SK-N-SH (cell line): Measurements from ENCODE around the gene RCOR1. TPM values are rescaled to one million over a fixed set of nuclear protein-coding genes. Genes with fewer than 3 reads are reported as not detected.

Experiments used
- CTCF ChIA-PET: fragments of 300-600, 350-600 bp; formaldehyde crosslinking; extraction: SDS; loops from one replicate; lab custom pipeline; 2021; lab: Yijun Ruan, JAX
- POLR2A ChIA-PET: fragments of 350-600 bp; sonication (Branson Sonifier 250); formaldehyde crosslinking; extraction: SDS; loops from one replicate; lab custom pipeline; 2020; ENCODE audit warnings: antibody characterized with exemption, inconsistent platforms; lab: Yijun Ruan, JAX
- DNase-seq: peaks from one replicate; pipeline ENCODE4 v3.0.0; 2012
- H2AFZ ChIP-seq: fragments of 200-600 bp; sonication (generic); 2 replicates; pipeline ENCODE4 v1.8.1; 2016; ENCODE audit warnings: antibody characterized with exemption, mild to moderate bottlenecking, low read depth
- H3F3A ChIP-seq: fragments of 200-600 bp; sonication (generic); replicated peaks from 2 replicates; pipeline ENCODE3; 2016; ENCODE audit warnings: antibody characterized with exemption, mild to moderate bottlenecking; ENCODE audit not compliant: insufficient read depth
- H3K27ac ChIP-seq, 2 experiments: fragments of 200-500 bp in 1 of 2; fragments of 200-600 bp in 1 of 2; sonication (Bioruptor generic) in 1 of 2; sonication (generic), shearing (Covaris generic) in 1 of 2; 2 replicates each; pipeline versions ENCODE4 v1.5.1 to v1.6.1; 2014 to 2016; ENCODE audit warnings: low read depth in 2 of 2, inconsistent platforms in 1 of 2, low read length in 1 of 2, mild to moderate bottlenecking in 1 of 2, mixed read lengths in 1 of 2
- H3K27me3 ChIP-seq: fragments of 200-600 bp; sonication (generic), shearing (Covaris generic); 2 replicates; pipeline ENCODE4 v1.6.1; 2016; ENCODE audit warnings: mixed run types; ENCODE audit not compliant: insufficient read depth
- H3K36me3 ChIP-seq, 2 experiments: fragments of 200-500 bp in 1 of 2; fragments of 200-600 bp in 1 of 2; sonication (Bioruptor generic) in 1 of 2; sonication (generic) in 1 of 2; replicated peaks in 1 of 2; 2 replicates each; pipeline versions ENCODE3 to v1.5.1; 2014 to 2016; ENCODE audit warnings: low read length in 1 of 2, mild to moderate bottlenecking in 1 of 2; ENCODE audit not compliant: insufficient read depth in 2 of 2, control insufficient read depth in 1 of 2
- H3K4me1 ChIP-seq, 2 experiments: fragments of 200-500 bp in 1 of 2; fragments of 200-600 bp in 1 of 2; sonication (Bioruptor generic) in 1 of 2; sonication (generic), shearing (Covaris generic) in 1 of 2; 2 replicates each; pipeline versions ENCODE4 v1.5.1 to v1.6.1; 2014 to 2016; ENCODE audit warnings: low read depth in 1 of 2, low read length in 1 of 2, mixed run types in 1 of 2; ENCODE audit not compliant: insufficient read depth in 2 of 2, control insufficient read depth in 1 of 2
- H3K4me2 ChIP-seq: fragments of 200-600 bp; sonication (generic), shearing (Covaris generic); 2 replicates; pipeline ENCODE4 v1.6.1; 2017; ENCODE audit warnings: mixed run types
- H3K4me3 ChIP-seq, 2 experiments: fragments of 200-500 bp in 1 of 2; fragments of 200-600 bp in 1 of 2; sonication (Bioruptor generic) in 1 of 2; sonication (generic), shearing (Covaris generic) in 1 of 2; 2 replicates each; pipeline versions ENCODE4 v1.5.1 to v1.8.1; 2014 to 2016; ENCODE audit warnings: low read depth in 2 of 2, inconsistent platforms in 1 of 2, low read length in 1 of 2, mild to moderate bottlenecking in 1 of 2, mixed read lengths in 1 of 2, moderate library complexity in 1 of 2
- H3K79me2 ChIP-seq: fragments of 200-600 bp; sonication (generic); 2 replicates; pipeline ENCODE4 v1.8.1; 2017; ENCODE audit warnings: mild to moderate bottlenecking; ENCODE audit not compliant: insufficient read depth
- H3K9ac ChIP-seq: fragments of 200-600 bp; sonication (generic); 2 replicates; pipeline ENCODE4 v1.6.1; 2017; ENCODE audit warnings: mixed run types
- H3K9me2 ChIP-seq: fragments of 200-600 bp; sonication (generic); 2 replicates; pipeline ENCODE4 v1.6.1; 2017; ENCODE audit warnings: mixed run types
- H3K9me3 ChIP-seq: fragments of 200-600 bp; sonication (generic); 2 replicates; pipeline ENCODE4 v1.6.1; 2017; ENCODE audit warnings: mixed run types, mild to moderate bottlenecking, moderate library complexity
- H4K20me1 ChIP-seq: fragments of 200-600 bp; sonication (generic); 2 replicates; pipeline ENCODE4 v1.6.1; 2017; ENCODE audit warnings: mild to moderate bottlenecking, mixed run types; ENCODE audit not compliant: insufficient read depth
- CHD2 ChIP-seq: fragments of 150-350 bp; IDR thresholded peaks from 2 replicates; pipeline ENCODE4 v1.6.1; 2018; ENCODE audit warnings: low read length; ENCODE audit not compliant: partially characterized antibody
- CTCF ChIP-seq: fragments of 200-600 bp; sonication (generic); IDR thresholded peaks from 2 replicates; pipeline ENCODE4 v1.6.1; 2017; ENCODE audit warnings: antibody characterized with exemption, mild to moderate bottlenecking, moderate library complexity
- ELF1 ChIP-seq: IDR thresholded peaks from 2 replicates; pipeline ENCODE4 v1.4.0; 2012
- FOSL2 ChIP-seq: IDR thresholded peaks from 2 replicates; pipeline ENCODE4 v1.4.0; 2012; ENCODE audit warnings: low read depth, mild to moderate bottlenecking, moderate library complexity, borderline replicate concordance
- GABPA ChIP-seq: IDR thresholded peaks from 2 replicates; pipeline ENCODE4 v1.4.0; 2012; ENCODE audit warnings: low read depth, mild to moderate bottlenecking
- GATA2 ChIP-seq: sonication (generic); formaldehyde crosslinking; IDR thresholded peaks from 2 replicates; pipeline ENCODE4 v1.5.0; 2020; ENCODE audit warnings: mild to moderate bottlenecking, missing genetic modification reagents
- MAX ChIP-seq: IDR thresholded peaks from 2 replicates; pipeline ENCODE4 v1.4.0; 2012; ENCODE audit warnings: low read depth
- POLR2AphosphoS5 ChIP-seq: IDR thresholded peaks from 2 replicates; pipeline ENCODE4 v1.6.1; 2012; ENCODE audit warnings: low read depth, low read length
- RCOR1 ChIP-seq: fragments of 150-350 bp; IDR thresholded peaks from 2 replicates; pipeline ENCODE4 v1.6.1; 2017; ENCODE audit warnings: antibody characterized with exemption, low read length
- RXRA ChIP-seq: IDR thresholded peaks from 2 replicates; pipeline ENCODE4 v1.4.0; 2012; ENCODE audit warnings: low read depth, mild to moderate bottlenecking, borderline replicate concordance
- SIN3A ChIP-seq: IDR thresholded peaks from 2 replicates; pipeline ENCODE4 v1.6.1; 2012; ENCODE audit warnings: low read depth, mild to moderate bottlenecking, low read length, moderate library complexity, borderline replicate concordance
- USF2 ChIP-seq: fragments of 150-350 bp; IDR thresholded peaks from 2 replicates; pipeline ENCODE4 v1.6.1; 2017; ENCODE audit warnings: antibody characterized with exemption, low read length, low read depth, borderline replicate concordance
- ZBTB33 ChIP-seq: IDR thresholded peaks from 2 replicates; pipeline ENCODE4 v1.4.0; 2012; ENCODE audit warnings: low read depth, borderline replicate concordance
- WGBS: methylation state at CpG from one replicate; pipeline ENCODE4 v1.1.6; 2017; ENCODE audit warnings: low lambda C conversion rate; 5-methylcytosine and 5-hydroxymethylcytosine counted together
- polyA plus RNA-seq, 3 experiments: library from polyadenylated mRNA; depleted of rRNA; stranded (reverse); fragments of >200 nt; gene quantifications; 2 replicates each; pipeline ENCODE4 v1.2.3, GENCODE V29; 2012

RCOR1 gene
- polyA plus RNA-seq, 1 of the 3 experiments (the other 2 are of a cell fraction): 8.5 TPM

GRCh38 chr14:102732924-102733323 is 140.5 kb downstream of the RCOR1 start (continued):
- no peak for TF ChIP-seq MAX
- no peak for TF ChIP-seq CHD2
- no peak for TF ChIP-seq CTCF
- TF ChIP-seq RXRA: no peak

- H3K4me2 ChIP-seq: no peak overlapping the region
- H2AFZ ChIP-seq: no peak overlapping the region
- TF ChIP-seq GABPA: no peak
- TF ChIP-seq SIN3A: no peak
- TF ChIP-seq ZBTB33: no peak
- no peak for TF ChIP-seq FOSL2
- no peak for TF ChIP-seq USF2
- TF ChIP-seq RCOR1: no peak
- no peak for TF ChIP-seq CTCF
- TF ChIP-seq POLR2AphosphoS5: no peak
- no peak for TF ChIP-seq RXRA
- no peak for TF ChIP-seq ELF1
- TF ChIP-seq GATA2 (CRISPR knock-in tag): no peak
- H4K20me1 ChIP-seq: no peaks in the 10 kb centered on the region
- no peaks in the 10 kb centered on the region for H3F3A ChIP-seq
- ChIA-PET CTCF (interaction anchor here (0.6 kb wide), 1 partner anchor 147 kb away, joined by 4 read pairs; no protein-coding TSS in a partner anchor), POLR2A (no interaction called here)
- H3K9me3 ChIP-seq: no peaks in the 10 kb centered on the region
- H3K27me3 ChIP-seq: no peaks in the 10 kb centered on the region
- H3K9me2 ChIP-seq: no peaks in the 10 kb centered on the region
- no peak for DNase-seq
- no peak overlapping the region for H3K27ac ChIP-seq
- no peak overlapping the region for H3K9ac ChIP-seq
- no peaks in the 10 kb centered on the region; a peak in 1 of 4 replicates for H3K4me1 ChIP-seq
- no peak overlapping the region for H3K4me3 ChIP-seq
- WGBS: 86% methylated on average over 11 of the region's 11 CpGs
- peaks cover 8 to 16% of the 10 kb centered on the region in 2 experiments for H3K36me3 ChIP-seq
- H3K79me2 ChIP-seq: no peaks in the 10 kb centered on the region
Observed at GRCh38 chr14:102733326-102733725, 140.9 kb downstream of the RCOR1 start.
